Prostate gland (tissue), 2 donors: ENCODE results near the gene TNFRSF25. TPM values are rescaled to one million over a fixed set of nuclear protein-coding genes. Genes with fewer than 3 reads are reported as not detected.

Source experiments
- DNase-seq: peaks from one replicate; pipeline ENCODE4 v3.0.0-alpha.2; 2019; ENCODE audit warnings: low spot score
- H3K27ac ChIP-seq, 2 donors: fragments of 200-600 bp; sonication (generic); 2 replicates each; pipeline ENCODE4 v1.5.1; 2017 to 2019
- H3K27me3 ChIP-seq: fragments of 200-600 bp; sonication (generic); replicated peaks from 2 replicates; pipeline ENCODE4 v1.5.1; 2019; ENCODE audit not compliant: insufficient read depth
- H3K36me3 ChIP-seq, 2 donors: fragments of 200-600 bp; sonication (generic); 1 replicate in 1 of 2; 2 replicates in 1 of 2; pipeline versions ENCODE4 v1.5.1 to v1.8.1; 2017 to 2019
- H3K4me1 ChIP-seq: fragments of 200-600 bp; sonication (generic); replicated peaks from 2 replicates; pipeline ENCODE4 v1.5.1; 2019
- H3K4me3 ChIP-seq, 2 donors: fragments of 200-600 bp; sonication (generic); 2 replicates each; pipeline ENCODE4 v1.5.1; 2017 to 2019
- H3K9me3 ChIP-seq: fragments of 200-600 bp; sonication (generic); 2 replicates; pipeline ENCODE4 v1.5.1; 2017
- CTCF ChIP-seq, 4 experiments: fragments of 200-600 bp in 2 of 4; fragments of 450-650 bp in 2 of 4; sonication (generic) in 2 of 4; IDR thresholded peaks; 1 replicate in 3 of 4; 2 replicates in 1 of 4; pipeline ENCODE4 v1.5.1; 2016 to 2019; ENCODE audit warnings: antibody characterized with exemption in 4 of 4, mild to moderate bottlenecking in 2 of 4, moderate library complexity in 2 of 4
- POLR2A ChIP-seq: fragments of 450-650 bp; IDR thresholded peaks from one replicate; pipeline ENCODE4 v1.6.1; 2016; ENCODE audit warnings: antibody characterized with exemption, mild to moderate bottlenecking
- POLR2AphosphoS5 ChIP-seq: sonication (generic); formaldehyde crosslinking; IDR thresholded peaks from one replicate; pipeline ENCODE4 v1.6.1; 2017; ENCODE audit warnings: antibody characterized with exemption
- whole genome bisulfite sequencing: methylation state at CpG from one replicate; pipeline ENCODE4 v1.1.5; 2018; 5-methylcytosine and 5-hydroxymethylcytosine counted together
- intact Hi-C: fragments of 100-400 bp; cut with DNase I; formaldehyde crosslinking; loops from one replicate; pipeline ENCODE4 v1.14.2; 2022
- total RNA-seq, 2 donors: library from RNA; depleted of rRNA; stranded (reverse); fragments of >200 nt; gene quantifications; one replicate each; pipeline ENCODE4 v1.1.0, GENCODE V29; 2016

The TNFRSF25 gene
- total RNA-seq, 2 donors from 2014 or later, result 15.2 to 22.7 TPM

GRCh38 chr1:6468729-6469461, 2.9 kb upstream of the TNFRSF25 start:
- Histone ChIP-seq H3K9me3 (no peaks in the 10 kb centered on the region), H3K36me3 (no peaks in the 10 kb centered on the region), H3K27ac (no peak overlapping the region), H3K4me1 (no peaks in the 10 kb centered on the region), H3K27me3 (no peaks in the 10 kb centered on the region), H3K4me3 (no peak overlapping the region)
- 94% methylated on average over 13 of the region's 13 CpGs for WGBS
- DNase-seq, result no peak
- TF ChIP-seq POLR2AphosphoS5, result no peak
- TF ChIP-seq CTCF (IDR thresholded peaks at IDR 0.05), result no peak
- TF ChIP-seq POLR2A, result no peak
- intact Hi-C loops, result no loop called here

DNA sequence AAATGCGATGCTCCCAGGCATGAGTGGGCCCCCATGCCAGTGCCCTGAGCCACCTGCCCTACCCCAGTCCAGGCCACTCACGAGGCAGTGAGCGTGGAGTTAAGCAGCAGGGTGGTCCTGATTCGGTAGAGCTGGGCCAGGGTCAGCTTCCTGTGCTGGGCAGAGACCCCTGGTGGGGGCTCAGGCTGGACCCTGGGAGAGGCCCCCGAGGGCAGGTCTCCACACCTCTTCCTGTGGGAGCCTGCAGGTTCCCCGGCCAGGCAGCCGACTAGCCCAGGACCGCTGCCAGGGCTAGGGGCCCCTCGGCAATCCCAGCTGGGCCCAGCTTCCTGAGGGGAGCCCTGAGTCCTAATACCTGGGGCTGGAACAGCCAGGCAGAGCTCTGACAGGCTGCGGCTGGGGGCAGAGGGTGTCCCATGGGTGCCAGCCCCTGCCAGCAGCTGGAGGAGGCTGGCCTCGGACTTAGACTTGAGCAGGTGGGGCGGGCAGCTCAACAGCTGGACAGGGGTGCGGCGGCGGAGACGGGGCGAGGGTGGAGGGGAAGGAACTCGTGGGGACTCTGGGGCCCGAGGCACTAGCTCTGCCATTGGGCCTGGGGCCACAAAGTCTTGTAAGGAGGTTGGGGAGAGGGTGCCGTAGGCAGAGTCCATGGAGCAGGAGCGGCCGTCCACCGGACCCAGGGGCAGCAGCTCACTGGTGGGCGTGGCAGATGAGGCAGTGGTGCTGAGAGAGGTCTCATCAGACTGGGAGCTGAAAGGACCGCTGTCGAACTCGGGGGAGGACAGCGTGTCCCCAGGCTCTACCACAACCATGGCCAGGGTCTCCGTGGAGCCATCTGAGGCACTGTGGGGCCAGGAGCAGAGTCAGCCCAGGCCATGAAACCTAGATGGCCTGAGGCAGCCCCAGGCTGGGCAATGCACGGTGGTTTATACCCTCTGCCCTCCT, 2.0 kb upstream of the TNFRSF25 start:
- no peaks in the 10 kb centered on the region for H3K4me1 ChIP-seq
- no peaks in the 10 kb centered on the region for H3K9me3 ChIP-seq
- intact Hi-C loops, result no loop called here
- no peaks in the 10 kb centered on the region for H3K27me3 ChIP-seq
- DNase-seq, result no peak
- H3K36me3 ChIP-seq, result no peaks in the 10 kb centered on the region
- WGBS, result 89% methylated on average over 25 of the region's 30 CpGs
- H3K4me3 ChIP-seq, result no peak overlapping the region
- TF ChIP-seq POLR2AphosphoS5 (no peak), CTCF (IDR thresholded peaks at IDR 0.05) (no peak), POLR2A (no peak)
- no peak overlapping the region for H3K27ac ChIP-seq

DNA sequence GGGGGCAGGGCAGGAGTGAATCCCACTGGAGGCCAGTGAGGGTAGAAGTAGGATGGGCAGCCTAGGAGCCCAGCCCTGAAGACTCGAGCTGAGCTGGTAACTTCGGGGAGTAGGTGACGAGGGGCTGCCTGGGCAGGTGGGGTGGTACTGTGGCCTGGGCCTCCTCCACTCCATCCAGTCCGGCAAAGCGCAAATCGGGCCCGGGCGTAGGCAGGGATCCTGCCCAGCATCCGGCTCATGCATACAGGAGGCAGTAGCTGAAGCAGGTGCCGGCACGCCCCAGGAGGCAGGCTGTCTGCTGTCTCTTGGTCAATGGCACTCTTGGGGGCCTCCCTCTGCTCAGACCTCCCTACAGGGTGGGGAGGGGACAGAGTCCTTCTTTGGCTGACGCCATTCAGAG, 1.3 kb upstream of the TNFRSF25 start:
- TF ChIP-seq CTCF (IDR thresholded peaks at IDR 0.05) (no peak), POLR2AphosphoS5 (no peak), POLR2A (no peak)
- H3K36me3 ChIP-seq, result no peaks in the 10 kb centered on the region
- H3K9me3 ChIP-seq, result no peaks in the 10 kb centered on the region
- H3K27me3 ChIP-seq, result no peaks in the 10 kb centered on the region
- H3K4me3 ChIP-seq, result no peak overlapping the region
- H3K4me1 ChIP-seq, result no peaks in the 10 kb centered on the region
- no peak overlapping the region for H3K27ac ChIP-seq
- 92% methylated on average over 12 of the region's 12 CpGs for WGBS
- DNase-seq, result no peak
- intact Hi-C loops, result no loop called here

DNA sequence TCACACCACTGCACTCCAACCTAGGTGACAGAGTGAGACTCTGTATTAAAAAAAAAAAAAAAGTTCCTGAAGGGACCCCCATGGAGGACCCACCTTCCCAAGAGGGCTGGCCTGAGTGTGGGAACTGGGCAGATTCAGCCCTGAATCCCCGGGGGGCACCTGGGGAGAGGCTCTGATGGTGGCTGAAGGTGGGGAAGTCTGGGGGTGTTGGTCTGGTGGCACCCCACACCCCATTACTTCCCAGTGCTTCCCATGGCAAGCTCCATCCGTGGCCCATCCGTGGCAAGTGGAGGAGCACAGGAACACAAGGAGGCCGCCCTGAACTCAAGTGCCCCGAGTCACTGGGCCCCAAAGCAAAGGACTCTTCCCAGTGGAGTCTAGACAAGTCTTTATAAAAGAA, 778 bp upstream of the TNFRSF25 start:
- TF ChIP-seq CTCF (IDR thresholded peaks at IDR 0.05), result no peak
- TF ChIP-seq POLR2A, result no peak
- no peak for TF ChIP-seq POLR2AphosphoS5
- no peaks in the 10 kb centered on the region for H3K9me3 ChIP-seq
- no peak overlapping the region for H3K4me3 ChIP-seq
- intact Hi-C loops, result no loop called here
- no peak overlapping the region for H3K27ac ChIP-seq
- no peaks in the 10 kb centered on the region for H3K36me3 ChIP-seq
- no peak for DNase-seq
- no peaks in the 10 kb centered on the region for H3K27me3 ChIP-seq
- H3K4me1 ChIP-seq, result no peaks in the 10 kb centered on the region
- 95% methylated on average over 5 of the region's 5 CpGs for WGBS
